ENCODE data around the gene COPS4.

Gene COPS4

DNA sequence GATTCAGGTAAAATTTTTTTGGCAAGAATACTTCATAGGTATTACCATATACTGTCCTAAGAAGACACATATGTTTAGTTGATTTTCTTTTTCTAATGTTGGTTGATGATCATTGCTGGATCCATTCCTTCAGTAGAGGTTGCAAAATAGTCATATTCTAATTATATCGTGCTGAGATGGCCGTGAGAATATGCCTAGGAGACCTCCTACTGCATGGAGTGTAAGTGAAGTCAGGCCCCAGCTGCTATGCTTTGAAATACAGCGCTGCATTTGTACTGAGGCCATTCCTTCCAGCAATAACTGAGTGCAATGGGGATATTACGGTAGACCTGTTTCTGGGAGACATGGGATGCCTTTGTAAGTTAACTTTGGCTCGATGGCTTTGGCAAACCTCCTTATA is 86.3 kb downstream of the COPS4 start:
- DNase-seq (ENCODE audit: low read depth in 2 of 2), result no peak

DNA sequence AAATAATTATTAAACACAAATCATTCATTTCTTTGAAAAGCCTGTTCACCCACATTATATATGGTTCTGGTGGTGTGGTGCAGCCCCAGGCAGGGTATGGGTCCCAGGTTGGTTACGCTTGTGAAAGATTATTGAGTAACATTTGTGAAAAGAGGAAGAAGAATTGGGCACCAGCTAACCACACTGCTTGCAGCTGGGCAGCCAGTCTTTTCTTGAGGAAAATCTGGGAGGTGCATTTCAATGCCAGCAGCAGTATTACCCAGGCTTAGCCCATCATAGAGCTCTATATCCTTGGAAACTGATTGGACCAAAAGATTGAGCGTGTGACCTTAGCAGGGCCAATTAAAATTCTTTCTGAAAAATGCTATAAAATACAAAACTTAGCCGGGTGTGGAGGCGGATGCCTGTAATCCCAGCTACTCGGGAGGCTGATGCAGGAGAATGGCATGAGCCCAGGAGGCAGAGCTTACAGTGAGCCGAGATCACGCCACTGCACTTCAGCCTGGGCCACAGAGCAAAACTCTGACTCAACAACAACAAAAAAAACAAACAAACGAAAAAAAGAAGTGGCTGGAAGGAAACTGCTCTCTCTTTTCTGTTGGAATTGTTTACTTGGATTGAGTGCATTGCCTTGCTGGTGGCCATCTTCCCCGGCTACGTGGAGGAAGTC is 89.3 kb downstream of the COPS4 start:
- DNase-seq (ENCODE audit: low read depth in 2 of 2), result no peak
